Thyroid gland (tissue), 4 donors: ENCODE data around the gene CISTR.

Experiments used
- POLR2A ChIP-seq, 2 donors: fragments of 450-650 bp; IDR thresholded peaks; one replicate each; pipeline ENCODE4 v1.6.1; 2017; ENCODE audit warnings: antibody characterized with exemption in 2 of 2, mild to moderate bottlenecking in 2 of 2, moderate library complexity in 1 of 2
- TF ChIP-seq, protein P1 (sequence below), 6 experiments: fragments of 200-600 bp in 3 of 6; fragments of 450-650 bp in 3 of 6; sonication (generic) in 3 of 6; IDR thresholded peaks; one replicate each; pipeline ENCODE4 v1.5.1; 2016 to 2019; ENCODE audit warnings: antibody characterized with exemption in 6 of 6, mild to moderate bottlenecking in 2 of 6, inconsistent platforms in 1 of 6, moderate library complexity in 1 of 6

DNA sequence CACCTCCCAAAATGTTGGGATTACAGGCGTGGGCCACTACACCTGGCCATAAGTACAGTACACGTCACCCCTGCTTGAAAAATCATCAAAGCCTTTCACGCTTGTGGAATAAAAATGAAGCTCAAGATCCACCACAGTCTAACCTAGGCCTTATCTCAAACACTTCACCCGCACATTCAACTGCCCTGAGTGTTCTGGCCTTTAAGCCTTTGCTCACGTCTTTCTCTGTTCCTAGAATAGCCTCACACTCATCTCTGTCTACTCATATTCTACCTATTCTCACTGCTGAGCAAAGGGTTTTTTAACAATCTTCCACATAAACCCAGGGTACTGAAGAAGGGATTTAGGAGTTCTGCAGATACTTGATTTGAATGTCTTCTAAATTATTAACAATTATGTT is 34.5 kb downstream of the CISTR start:
- TF ChIP-seq, protein P1, sequence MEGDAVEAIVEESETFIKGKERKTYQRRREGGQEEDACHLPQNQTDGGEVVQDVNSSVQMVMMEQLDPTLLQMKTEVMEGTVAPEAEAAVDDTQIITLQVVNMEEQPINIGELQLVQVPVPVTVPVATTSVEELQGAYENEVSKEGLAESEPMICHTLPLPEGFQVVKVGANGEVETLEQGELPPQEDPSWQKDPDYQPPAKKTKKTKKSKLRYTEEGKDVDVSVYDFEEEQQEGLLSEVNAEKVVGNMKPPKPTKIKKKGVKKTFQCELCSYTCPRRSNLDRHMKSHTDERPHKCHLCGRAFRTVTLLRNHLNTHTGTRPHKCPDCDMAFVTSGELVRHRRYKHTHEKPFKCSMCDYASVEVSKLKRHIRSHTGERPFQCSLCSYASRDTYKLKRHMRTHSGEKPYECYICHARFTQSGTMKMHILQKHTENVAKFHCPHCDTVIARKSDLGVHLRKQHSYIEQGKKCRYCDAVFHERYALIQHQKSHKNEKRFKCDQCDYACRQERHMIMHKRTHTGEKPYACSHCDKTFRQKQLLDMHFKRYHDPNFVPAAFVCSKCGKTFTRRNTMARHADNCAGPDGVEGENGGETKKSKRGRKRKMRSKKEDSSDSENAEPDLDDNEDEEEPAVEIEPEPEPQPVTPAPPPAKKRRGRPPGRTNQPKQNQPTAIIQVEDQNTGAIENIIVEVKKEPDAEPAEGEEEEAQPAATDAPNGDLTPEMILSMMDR (IDR thresholded peaks at IDR 0.05) = no peak
- no peak for TF ChIP-seq POLR2A (IDR thresholded peaks at IDR 0.05)
